ENCODE measurements around the gene SLC39A12.

DNA sequence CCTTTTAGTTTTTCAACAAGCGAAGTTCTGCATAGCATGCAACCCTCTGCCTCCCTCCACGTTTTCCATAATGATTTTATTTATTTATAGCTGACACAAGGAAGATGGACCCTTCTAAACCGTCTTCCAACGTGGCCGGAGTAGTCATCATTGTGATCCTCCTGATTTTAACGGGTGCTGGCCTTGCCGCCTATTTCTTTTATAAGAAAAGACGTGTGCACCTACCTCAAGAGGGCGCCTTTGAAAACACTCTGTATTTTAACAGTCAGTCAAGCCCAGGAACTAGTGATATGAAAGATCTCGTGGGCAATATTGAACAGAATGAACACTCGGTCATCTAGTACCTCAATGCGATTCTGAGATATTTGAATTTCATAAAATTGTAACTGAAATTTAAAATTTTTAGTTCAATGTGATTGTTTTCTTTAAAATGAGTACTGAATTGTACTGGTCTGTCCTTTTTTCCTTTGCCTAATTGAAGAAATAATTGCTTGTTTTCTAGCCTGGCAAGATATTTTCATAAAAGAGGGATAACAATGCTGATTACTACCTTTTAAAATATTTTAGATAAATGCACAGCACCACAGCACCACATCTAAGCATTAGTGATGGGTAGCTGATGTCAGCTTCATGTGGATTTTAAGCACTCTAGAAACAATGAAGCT is 41.5 kb upstream of the SLC39A12 start:
- TF ChIP-seq POLR2A (IDR thresholded peaks at IDR 0.05), result no peak
- TF ChIP-seq POLR2AphosphoS5 (IDR thresholded peaks at IDR 0.05), result no peak
- TF ChIP-seq, protein P1, sequence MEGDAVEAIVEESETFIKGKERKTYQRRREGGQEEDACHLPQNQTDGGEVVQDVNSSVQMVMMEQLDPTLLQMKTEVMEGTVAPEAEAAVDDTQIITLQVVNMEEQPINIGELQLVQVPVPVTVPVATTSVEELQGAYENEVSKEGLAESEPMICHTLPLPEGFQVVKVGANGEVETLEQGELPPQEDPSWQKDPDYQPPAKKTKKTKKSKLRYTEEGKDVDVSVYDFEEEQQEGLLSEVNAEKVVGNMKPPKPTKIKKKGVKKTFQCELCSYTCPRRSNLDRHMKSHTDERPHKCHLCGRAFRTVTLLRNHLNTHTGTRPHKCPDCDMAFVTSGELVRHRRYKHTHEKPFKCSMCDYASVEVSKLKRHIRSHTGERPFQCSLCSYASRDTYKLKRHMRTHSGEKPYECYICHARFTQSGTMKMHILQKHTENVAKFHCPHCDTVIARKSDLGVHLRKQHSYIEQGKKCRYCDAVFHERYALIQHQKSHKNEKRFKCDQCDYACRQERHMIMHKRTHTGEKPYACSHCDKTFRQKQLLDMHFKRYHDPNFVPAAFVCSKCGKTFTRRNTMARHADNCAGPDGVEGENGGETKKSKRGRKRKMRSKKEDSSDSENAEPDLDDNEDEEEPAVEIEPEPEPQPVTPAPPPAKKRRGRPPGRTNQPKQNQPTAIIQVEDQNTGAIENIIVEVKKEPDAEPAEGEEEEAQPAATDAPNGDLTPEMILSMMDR (IDR thresholded peaks at IDR 0.05), result peak in 3 of 6 experiments; percentile 11 to 25 (median 20)

Data from upper lobe of left lung (tissue), 4 donors.